ENCODE data around the gene CCM2.
"Not testable (repeated sequence)": the region's sequence is repeated elsewhere in the genome, so short reads cannot be mapped to it uniquely, and the experiment has no call there.

CCM2 gene

DNA sequence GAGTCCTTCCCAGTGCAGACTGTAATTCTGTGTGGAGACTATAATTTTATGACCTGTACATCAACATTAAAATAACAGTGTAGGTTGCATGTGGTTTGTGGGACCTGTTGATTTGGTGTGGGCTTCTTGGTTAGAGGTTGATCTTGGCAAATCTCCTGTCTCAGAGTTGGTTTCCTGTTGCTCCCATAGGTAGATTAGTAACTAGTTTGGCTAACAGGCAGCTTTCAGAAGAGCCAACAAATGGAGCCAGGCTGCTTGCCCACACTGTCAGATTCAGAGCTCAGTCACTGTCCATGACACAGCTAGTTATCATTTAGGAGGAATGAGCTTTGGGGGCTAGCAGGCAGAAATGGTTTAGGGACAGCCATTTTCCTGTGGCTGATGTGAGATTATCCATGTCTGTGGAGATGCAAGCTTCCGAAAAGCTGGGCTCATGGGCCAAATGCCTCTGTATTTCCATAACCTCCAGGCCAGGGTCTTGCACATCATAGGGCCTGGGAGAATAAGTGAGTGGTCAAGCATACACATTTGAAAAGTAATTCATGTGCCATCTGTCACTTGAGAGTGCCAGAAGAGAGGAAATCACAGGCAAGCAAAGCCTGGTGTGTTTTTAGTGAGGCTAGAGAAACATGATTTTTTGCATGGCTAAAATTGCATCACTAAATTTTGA lies 33.4 kb downstream of the CCM2 start:
- no peak for DNase-seq (ENCODE audit: low read depth, low spot score)

DNA sequence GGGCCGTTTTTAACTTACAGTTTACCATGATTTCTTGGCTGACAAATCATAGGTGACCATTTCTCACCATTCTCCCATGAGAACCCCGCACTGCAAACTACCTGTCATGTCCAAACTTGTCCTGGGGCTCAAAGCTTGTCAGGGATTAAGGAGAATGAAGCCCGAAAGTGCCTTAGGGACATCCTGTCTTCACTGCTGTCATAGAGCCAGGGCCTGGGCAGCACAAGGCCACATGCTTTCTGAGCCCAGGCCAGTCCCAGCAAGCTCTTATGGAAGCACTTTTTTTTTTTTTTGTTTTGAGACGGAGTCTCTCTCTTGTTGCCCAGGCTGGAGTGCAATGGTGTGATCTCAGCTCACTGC lies 33.9 kb downstream of the CCM2 start:
- no peak for DNase-seq (ENCODE audit: low read depth, low spot score)

DNA sequence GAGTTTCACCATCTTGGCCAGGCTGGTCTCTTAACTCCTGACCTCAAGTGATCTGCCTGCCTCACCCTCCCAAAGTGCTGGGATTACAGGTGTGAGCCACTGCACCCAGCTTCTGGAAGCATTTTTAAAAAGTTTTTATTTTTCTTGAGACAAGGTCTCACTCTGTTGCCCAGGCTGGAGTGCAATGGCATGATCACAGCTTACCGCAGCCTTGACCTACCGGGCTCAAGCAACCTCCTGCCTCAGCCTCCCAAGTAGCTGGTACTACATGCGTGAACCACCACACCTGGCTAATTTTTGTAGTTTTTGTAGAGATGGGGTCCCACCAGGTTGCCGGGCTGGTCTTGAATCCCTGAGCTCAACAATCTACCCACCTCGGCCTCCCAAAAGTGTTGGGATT lies 34.7 kb downstream of the CCM2 start:
- not testable (repeated sequence) for DNase-seq (ENCODE audit: low read depth, low spot score)

DNA sequence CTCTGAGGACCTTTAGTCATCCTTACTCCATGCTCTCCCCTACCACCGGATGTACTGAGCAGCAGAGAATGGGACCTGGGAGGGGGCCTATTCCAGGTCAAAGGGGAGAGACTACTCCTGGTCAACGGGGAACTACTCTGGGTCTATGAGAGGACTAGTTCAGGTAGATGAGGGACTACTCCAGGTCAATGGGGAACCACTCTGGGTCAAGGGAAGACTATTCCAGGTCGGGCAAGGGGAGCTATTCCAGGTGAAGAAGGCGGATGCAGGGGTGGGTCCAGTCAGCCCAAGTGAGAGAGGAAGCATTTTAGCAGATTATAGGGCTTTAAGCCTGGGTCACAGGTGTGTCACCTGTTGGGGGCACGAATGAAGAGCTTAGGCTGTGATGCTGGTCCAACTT lies 35.4 kb downstream of the CCM2 start:
- DNase-seq (ENCODE audit: low read depth, low spot score) = no peak

DNA sequence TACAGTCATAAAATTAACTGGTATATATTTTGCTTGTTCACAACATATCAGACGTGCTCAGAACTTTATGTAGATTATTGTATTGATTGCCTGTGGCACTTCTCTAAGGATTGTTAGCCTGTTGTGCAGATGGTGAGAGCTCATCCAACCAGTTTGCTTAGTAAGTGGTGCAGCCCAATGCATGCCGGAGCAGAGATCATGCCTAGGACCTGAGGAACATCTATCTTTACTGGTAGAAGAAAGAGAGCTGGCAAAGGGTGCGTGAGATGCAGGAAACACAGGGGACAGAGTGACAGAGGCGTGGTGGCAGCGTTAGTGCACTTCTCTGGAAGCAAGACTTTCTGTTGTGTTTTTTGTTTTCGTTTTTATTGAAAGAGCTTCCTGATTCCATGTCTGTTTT lies 35.9 kb downstream of the CCM2 start:
- no peak for DNase-seq (ENCODE audit: low read depth, low spot score)

DNA sequence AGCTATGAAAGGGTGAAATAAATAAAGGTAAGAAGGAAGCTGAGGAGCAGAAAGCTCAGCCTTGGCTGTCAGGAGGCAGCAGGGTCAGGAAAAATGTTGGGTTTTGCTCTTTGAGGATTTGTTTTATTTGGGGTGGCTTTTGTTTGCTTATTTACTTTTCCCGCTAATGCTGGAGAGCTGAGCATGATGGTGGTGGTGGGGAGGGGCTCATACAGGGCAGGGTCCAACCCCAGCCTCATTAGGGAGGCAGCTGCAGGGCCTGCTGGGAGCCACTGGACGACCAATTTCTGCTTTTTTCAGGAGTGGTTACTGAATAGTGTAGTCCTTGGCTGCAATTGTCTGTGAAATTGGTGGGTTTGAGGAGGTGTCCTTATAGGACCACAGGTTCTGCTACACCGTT lies 36.3 kb downstream of the CCM2 start:
- no peak for DNase-seq (ENCODE audit: low read depth, low spot score)

DNA sequence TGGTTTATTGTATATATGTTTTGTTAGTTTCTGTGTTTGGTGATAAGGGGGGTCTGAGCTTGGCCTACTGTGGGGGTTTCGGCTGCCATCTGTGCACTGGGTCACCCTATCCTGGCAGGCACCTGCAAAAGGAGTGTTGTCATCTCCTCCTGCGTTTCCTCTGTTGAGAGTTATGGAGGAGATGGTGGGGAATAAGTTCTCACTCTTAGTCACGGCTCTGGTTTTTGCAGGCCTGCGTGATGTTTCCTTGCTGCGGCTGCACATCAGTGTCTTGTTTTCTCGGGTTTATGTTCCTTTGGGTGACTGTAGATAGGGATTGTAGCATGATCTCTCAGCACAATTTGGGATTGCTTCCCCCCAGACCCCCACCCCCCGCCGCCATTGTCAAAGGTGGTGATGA lies 36.8 kb downstream of the CCM2 start:
- no peak for DNase-seq (ENCODE audit: low read depth, low spot score)

DNA sequence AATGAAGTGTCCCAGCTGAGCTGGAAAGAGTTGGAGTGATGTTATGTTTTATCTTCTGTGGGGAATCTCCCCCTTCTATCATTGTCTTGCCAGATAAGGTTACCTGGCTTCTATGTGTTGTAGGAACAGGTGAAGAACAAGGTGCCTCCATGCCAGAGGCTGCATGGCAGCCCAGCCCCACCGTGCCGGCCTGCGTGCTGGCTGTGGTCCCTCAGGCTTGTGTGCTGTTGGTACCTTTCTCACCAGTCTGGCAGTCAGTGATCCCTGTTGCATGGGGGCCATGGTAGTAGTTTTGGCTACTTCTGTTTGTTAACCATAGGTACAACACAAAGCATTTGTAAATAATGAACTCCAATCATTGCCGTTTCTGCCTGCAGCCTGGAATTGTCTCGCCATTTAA lies 37.9 kb downstream of the CCM2 start:
- DNase-seq (ENCODE audit: low read depth, low spot score) = no peak

DNA sequence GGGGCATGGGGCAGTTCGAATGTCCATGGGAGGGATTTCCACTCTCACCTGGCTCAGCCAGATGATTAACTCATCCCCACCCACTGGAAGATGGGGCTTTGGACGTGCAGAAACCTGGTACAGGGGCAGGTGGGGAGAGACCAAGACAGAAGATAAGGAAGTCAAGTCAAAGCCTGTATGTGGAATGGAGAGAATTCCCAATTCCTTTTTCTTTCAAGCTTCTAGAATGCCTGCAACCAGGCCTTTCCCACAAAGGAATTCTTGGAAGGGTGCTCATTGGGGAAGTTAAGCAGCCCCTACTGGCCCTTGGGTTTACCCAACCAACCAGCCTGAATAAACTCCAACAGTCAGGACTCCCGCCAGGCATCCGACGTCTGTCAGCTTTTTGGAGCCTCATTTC lies 39.1 kb downstream of the CCM2 start:
- no peak for DNase-seq (ENCODE audit: low read depth, low spot score)

DNA sequence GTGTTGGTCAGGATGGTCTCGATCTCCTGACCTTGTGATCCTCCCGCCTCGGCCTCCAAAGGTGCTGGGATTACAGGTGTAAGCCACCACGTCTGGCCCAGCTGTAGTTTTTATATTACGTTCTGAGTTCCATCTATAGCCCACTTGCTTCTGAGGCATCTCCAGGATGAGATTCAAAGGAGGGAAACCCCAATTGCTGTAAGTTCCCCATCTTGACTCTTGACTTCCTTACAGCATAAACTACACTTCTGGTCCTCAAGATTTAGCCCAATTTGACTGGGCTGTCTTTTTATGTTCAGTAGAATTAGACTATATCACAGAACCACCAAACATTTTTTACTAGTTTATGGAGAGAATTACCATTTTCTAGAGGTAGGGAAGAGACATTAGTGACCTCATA lies 44.3 kb downstream of the CCM2 start:
- no peak for DNase-seq (ENCODE audit: low read depth, low spot score)

DNA sequence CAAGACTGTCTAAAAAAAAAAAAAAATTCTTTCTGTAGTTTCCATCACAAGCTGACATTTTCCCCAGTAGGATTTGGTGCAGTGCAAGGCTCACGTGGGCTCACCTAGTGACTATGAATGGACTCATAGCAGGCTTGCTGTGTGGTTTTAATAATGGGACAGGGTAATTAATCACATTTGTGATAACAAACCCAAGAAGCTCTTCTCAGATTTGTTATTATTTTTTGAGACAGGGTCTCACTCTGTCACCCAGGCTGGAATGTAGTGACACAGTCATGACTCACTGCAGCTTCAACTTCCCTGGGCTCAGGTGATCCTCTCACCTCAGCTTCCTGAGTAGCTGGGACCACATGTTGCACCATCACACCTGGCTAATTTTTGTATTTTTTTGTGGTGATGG lies 48.7 kb downstream of the CCM2 start:
- DNase-seq (ENCODE audit: low read depth, low spot score) = no peak

DNA sequence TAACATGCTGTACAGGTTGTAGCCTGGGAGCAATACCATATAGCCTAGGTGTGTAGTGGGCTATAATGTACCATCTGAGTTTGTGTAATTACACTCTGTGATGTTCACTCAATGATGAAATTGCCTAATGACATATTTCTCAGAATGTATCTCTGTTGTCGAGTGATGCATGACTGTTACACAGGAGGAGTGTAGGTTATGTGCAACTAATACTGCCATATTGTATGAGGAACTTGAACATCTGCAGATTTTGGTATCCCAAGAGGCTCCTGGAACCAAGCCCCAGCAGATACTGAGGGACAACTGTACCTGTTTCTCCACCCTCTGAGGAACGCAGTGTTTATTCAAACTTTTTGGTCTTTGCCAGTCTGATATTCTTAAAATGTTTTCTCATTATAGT lies 50.2 kb downstream of the CCM2 start:
- DNase-seq (ENCODE audit: low read depth, low spot score) = no peak

DNA sequence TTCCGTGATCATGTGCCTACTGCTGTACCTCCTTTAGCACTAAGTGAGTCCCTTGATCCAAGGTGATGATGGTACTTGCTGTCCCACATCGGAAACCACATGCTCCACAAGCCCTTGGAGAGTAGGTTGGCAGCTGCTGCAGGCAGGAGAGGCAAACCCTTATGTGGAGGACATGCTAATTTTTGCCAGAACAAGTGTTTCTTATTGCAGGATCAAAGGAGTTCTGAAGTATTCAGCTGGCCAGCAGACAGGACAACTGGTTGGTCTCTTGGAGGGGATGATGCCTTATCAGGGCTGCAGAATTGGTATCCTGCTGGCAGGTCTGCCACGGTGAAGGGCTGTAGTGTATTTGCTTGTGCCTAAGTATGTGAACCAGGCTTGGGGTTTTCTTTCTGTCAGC lies 52.0 kb downstream of the CCM2 start:
- no peak for DNase-seq (ENCODE audit: low read depth, low spot score)

DNA sequence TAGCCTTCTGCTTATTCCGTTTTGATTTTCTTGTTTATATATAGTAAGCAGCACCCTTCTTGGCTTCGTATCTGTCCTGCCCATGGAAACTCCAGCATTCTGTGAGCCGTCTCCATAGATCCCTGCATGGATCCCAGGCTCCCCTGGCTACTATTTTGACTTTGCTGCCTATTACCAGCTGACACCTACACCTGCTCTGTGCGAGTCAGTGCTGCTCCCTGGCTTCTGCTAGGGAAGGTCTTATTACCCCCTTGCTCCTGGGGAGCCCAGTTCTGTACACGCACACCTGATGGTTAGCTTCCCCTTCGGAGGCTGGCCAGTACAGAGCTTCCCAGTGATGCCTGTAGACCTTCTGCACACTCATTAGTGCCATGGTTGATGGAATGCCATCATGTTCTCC lies 53.4 kb downstream of the CCM2 start:
- no peak for DNase-seq (ENCODE audit: low read depth, low spot score)

DNA sequence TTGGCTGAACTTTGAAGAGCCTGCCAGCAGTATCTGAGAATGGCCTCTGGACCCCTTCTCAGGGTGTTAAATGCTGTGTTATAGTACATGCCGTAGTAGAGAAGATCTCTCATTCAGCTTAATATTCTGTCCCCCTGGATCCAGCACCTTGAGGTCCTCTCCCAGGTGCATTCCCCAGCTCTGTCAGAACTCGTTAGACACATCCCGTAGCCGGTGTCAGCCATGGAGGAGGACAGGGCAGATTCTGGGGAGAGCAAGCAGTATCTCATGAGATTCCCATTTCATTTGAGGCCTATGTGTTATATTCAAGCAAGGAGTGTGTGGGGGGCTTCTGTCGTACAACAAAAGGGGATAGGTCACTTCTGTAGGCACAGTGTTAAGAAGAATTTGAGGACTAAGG lies 53.9 kb downstream of the CCM2 start:
- no peak for DNase-seq (ENCODE audit: low read depth, low spot score)

DNA sequence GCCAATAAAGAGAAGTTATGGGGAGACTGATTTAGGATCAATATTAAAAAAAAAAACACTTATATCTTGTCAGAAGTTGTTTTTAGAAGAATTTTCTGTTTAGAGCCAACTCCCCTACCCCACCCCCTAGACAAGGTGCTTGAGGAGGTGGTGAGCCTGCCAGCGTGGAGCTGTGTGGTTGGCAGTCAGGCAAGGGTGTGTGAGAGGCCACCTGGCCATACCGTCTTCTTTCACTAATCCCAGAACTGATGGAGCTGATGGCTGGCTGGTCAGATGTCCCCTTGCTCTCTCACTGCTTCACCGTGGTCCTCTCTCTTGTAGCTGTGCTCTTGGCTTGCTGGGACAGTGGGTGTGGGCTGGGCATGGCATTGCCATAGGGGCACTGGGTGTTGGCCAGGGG lies 54.4 kb downstream of the CCM2 start:
- no peak for DNase-seq (ENCODE audit: low read depth, low spot score)

DNA sequence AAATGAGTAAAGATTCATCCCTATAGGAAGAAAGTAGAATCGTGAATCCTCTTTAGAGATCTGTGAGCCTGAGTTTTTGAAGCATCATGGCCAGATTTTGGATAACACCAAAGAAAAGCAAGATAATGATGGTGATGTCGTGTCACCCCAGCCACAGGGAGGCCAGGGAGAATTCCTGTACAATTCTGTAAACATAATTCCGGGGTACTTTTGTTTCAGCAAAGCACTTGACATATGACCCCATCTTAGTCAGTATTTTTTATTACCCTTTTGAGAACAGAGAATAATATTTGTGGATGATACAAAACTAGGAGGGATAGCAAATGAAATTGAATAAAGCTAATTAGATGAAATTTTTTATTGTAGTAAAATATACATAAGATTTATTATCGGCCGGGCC lies 55.0 kb downstream of the CCM2 start:
- DNase-seq (ENCODE audit: low read depth, low spot score) = no peak

DNA sequence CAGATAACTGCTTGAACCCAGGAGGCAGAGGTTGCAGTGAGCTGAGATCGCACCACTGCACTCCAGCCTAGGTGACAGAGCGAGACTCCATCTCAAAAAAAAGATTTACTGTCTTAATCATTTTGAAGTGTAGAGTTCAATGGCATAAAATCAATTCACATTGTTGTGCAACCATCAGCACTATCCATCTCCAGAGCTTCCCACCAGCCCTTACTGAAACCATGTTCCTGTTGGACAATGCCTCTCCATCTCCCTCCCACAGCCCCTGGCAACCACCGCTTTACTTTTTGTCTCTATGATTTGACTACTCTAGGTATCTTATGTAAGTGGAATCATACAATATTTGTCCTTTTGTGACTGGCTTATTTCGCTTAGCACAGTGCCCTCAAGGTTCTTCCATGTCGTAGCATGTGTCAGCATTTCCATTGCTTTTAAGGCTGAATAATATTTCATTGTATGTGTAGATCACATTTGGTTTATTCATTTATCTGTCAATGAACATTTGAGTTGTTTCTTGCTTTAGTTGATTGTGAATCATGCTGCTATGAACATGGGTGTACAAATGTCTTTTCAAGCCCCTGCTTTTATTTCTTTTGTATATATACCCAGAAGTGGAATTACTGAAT lies 55.7 kb downstream of the CCM2 start:
- no peak for DNase-seq (ENCODE audit: low read depth, low spot score)

DNA sequence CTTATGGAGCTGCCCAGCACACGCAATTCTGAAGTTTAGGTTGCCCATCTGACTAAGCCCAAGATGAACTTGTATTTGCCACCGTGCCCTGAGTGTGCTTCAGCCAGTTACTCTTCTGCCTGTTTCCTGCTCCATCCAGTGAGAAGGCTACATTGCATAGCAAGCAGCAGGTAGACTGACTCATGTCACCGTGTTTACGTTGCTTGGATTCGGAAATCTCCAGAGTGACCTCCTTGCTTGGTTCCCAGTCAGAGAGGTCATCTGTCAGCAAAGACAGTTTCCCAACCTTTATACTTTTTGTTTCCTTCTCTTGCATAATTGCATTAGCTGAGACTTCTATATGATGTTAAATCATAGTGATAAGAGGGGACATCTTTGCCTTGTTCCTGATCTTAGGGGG lies 57.9 kb downstream of the CCM2 start:
- no peak for DNase-seq (ENCODE audit: low read depth, low spot score)

DNA sequence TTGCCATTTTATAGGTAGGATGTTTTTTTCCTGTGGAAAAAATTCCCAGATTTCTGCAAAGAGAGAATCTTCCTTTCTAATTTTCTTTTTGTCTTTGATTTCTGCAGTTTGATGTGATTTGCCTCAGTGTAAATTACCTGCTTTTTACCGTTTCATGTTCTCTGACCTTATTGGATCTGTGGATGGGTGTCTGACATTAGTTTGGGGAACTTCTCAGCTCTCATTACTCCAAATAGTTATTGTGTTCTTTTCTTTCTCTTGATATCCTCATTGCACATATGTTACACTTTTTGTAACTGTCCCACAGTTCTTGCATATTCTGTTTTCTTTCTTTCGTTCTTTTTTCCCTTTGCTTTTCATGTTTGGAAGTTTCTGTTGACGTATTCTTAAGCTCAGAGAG lies 60.3 kb downstream of the CCM2 start:
- DNase-seq (ENCODE audit: low read depth, low spot score) = no peak

DNA sequence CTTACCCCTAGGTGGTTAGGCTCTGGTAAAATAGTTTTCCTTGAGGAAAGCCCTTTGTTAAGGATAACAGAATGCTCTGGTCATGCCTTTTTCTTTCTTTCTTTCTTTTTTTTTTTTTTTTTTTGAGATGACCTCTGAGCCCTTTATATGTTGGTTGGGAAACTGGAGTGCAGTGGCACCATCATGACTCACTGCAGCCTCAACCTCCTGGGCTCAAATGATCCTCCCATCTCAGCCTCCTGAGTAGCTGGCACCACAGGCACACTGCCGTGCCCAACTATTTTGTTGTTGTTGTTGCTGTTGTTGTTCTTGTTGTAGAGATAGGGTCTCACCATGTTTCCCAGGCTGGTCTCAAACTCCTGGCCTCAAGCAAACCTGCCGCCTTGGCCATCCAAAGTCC lies 61.4 kb downstream of the CCM2 start:
- DNase-seq (ENCODE audit: low read depth, low spot score) = no peak

DNA sequence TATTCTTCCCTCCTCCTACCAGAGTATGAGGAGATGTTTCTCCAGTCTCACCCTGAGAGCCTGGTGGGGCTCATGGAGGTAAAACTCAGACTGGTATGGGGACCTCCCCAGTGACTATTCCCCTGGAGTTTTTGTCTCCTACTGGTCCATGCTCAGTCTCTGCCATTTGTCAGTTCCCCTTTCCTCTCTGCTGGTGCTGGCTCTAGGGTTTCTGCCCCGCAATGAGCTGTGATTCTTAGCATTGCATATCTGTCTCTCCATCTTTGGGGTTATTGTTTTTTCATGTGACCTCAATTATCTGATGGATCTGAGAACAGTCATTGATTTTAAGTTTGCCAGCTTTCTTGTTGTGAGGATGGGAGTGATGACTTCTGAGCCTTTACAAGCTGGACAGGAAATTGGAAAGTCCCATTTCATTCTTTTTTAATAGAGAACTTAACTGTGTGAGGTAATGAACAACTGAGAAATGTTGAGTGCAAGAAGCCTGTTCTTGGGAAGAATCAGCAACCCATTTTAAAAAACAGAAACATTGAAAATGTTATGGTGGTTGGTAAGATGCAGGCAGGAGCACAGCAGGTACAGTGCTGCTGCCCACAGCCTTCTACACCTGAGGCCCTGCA lies 61.9 kb downstream of the CCM2 start:
- no peak for DNase-seq (ENCODE audit: low read depth, low spot score)

DNA sequence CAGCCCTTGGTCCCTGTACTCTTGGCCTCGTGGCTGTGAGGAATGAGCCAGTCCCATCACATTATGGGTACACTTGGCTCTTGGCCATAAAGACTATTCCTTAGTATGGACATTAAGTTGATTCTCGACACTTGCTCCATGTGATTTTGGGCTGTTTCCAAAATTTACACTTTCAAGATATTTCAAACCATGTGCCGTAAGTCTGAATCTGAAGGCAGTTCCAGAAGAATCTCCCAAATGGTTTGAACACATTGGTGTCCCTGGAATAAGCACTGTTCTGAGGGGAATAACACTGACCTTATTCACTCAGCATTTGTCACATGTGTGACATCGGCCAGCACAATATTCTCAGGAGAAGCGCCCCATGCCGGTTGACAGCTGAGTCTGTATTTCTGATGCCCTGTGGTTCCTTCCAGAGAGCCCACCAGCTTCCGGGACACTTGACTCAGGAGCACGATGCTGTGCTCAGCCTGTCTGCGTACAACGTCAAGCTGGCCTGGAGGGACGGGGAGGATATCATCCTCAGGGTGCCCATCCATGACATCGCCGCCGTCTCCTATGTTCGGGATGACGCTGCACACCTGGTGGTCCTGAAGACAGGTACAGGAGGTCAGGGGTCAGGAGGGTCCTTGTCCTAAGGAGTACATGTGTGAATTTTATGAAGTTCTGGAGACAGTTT lies 64.2 kb downstream of the CCM2 start:
- no peak for DNase-seq (ENCODE audit: low read depth, low spot score)
